HepG2 (cell line): ENCODE data around the gene IQCC. TPM values are rescaled to one million over a fixed set of nuclear protein-coding genes. Genes with fewer than 3 reads are reported as not detected.

ENCODE experiments used
- ATAC-seq: fragments of 200-7000 bp; cut with Tn5 transposase; 3 replicates; pipeline ENCODE4 v1.9.1; 2020; ENCODE audit warnings: mild to moderate bottlenecking, moderate library complexity
- BruUV-seq: library from RNA; stranded (reverse); fragments of 400-500 nt; replicated peaks from 2 replicates; lab custom pipeline; 2021; lab: Mats Ljungman, UMichigan
- CTCF ChIA-PET: fragments of 300-600 bp; formaldehyde crosslinking; extraction: SDS; loops from one replicate; lab custom pipeline; 2021; ENCODE audit warnings: low total read pairs, inconsistent platforms, low intra/inter-chr PET ratio; lab: Yijun Ruan, JAX
- POLR2A ChIA-PET: fragments of 350-600 bp; sonication (Branson Sonifier 250); formaldehyde crosslinking; loops from one replicate; lab custom pipeline; 2020; ENCODE audit warnings: antibody characterized with exemption, inconsistent platforms; lab: Yijun Ruan, JAX
- DNase-seq: peaks from one replicate; pipeline ENCODE4 v3.0.0-alpha.2; 2015; ENCODE audit warnings: low spot score
- FAIRE-seq: peaks from 3 replicates; lab custom pipeline; 2011; peaks lifted over from hg19 to GRCh38; lab: Jason Lieb, UNC
- H2AFZ ChIP-seq: one replicate; pipeline ENCODE4 v1.6.1; 2011; ENCODE audit warnings: low read length, inconsistent platforms
- H3K27ac ChIP-seq: fragments of 300-600 bp; 3 replicates; pipeline ENCODE4 v1.8.0; 2011; ENCODE audit warnings: mixed run types, mild to moderate bottlenecking, mixed read lengths, low read length, inconsistent platforms; ENCODE audit not compliant: insufficient read depth; ENCODE audit errors: extremely low read length
- H3K27me3 ChIP-seq, 2 experiments: fragments of 200-600 bp in 1 of 2; 2 replicates in 1 of 2; 3 replicates in 1 of 2; pipeline versions ENCODE4 v1.6.0 to v1.8.0; 2011; ENCODE audit warnings: low read length in 2 of 2, mild to moderate bottlenecking in 2 of 2, moderate library complexity in 2 of 2, inconsistent platforms in 1 of 2; ENCODE audit not compliant: insufficient read depth in 2 of 2, control insufficient read depth in 1 of 2
- H3K36me3 ChIP-seq, 2 experiments: fragments of 200-600 bp in 1 of 2; replicated peaks in 1 of 2; 2 replicates in 1 of 2; 3 replicates in 1 of 2; pipeline versions ENCODE4 v1.5.1 to v1.8.0; 2011; ENCODE audit warnings: low read length in 2 of 2, inconsistent platforms in 1 of 2; ENCODE audit not compliant: insufficient read depth in 2 of 2, control insufficient read depth in 1 of 2
- H3K4me1 ChIP-seq: 2 replicates; pipeline ENCODE4 v1.5.1; 2012; ENCODE audit warnings: low read length, inconsistent platforms; ENCODE audit not compliant: insufficient read depth
- H3K4me2 ChIP-seq: 2 replicates; pipeline ENCODE4 v1.6.0; 2011; ENCODE audit warnings: low read depth, low read length, inconsistent platforms
- H3K4me3 ChIP-seq, 3 experiments: fragments of 200-600 bp in 1 of 3; sonication (generic), shearing (Covaris generic) in 1 of 3; replicated peaks in 1 of 3; 2 replicates each; pipeline ENCODE4 v1.5.1; 2011 to 2016; ENCODE audit warnings: low read length in 3 of 3, inconsistent platforms in 2 of 3, low read depth in 2 of 3, mild to moderate bottlenecking in 2 of 3, control low read depth in 1 of 3, mixed read lengths in 1 of 3; ENCODE audit not compliant: insufficient read depth in 1 of 3
- H3K79me2 ChIP-seq: one replicate; pipeline ENCODE4 v1.6.1; 2011; ENCODE audit warnings: low read length, inconsistent platforms; ENCODE audit not compliant: insufficient read depth
- H3K9ac ChIP-seq: 2 replicates; pipeline ENCODE4 v1.6.0; 2011; ENCODE audit warnings: mild to moderate bottlenecking, low read depth, low read length, inconsistent platforms; ENCODE audit not compliant: insufficient read depth
- H3K9me3 ChIP-seq: 2 replicates; pipeline ENCODE4 v1.5.1; 2012; ENCODE audit warnings: mild to moderate bottlenecking, low read length
- H4K20me1 ChIP-seq: 2 replicates; pipeline ENCODE4 v1.6.0; 2011; ENCODE audit warnings: inconsistent platforms, mild to moderate bottlenecking, low read length, moderate library complexity; ENCODE audit not compliant: insufficient read depth
- SATB2 ChIP-seq: sonication (generic); formaldehyde crosslinking; IDR thresholded peaks from 2 replicates; pipeline ENCODE4 v1.5.0; 2020; ENCODE audit warnings: missing genetic modification reagents
- ZBTB1 ChIP-seq: sonication (generic); formaldehyde crosslinking; IDR thresholded peaks from 2 replicates; pipeline ENCODE4 v1.4.0; 2020; ENCODE audit warnings: missing genetic modification reagents, borderline replicate concordance
- ZNF609 ChIP-seq: sonication (generic); formaldehyde crosslinking; IDR thresholded peaks from 2 replicates; pipeline ENCODE4 v1.4.0; 2020; ENCODE audit warnings: mild to moderate bottlenecking, missing genetic modification reagents, borderline replicate concordance
- ZSCAN29 ChIP-seq: sonication (generic); formaldehyde crosslinking; conservative IDR thresholded peaks from 2 replicates; pipeline ENCODE4 v1.4.0; 2020; ENCODE audit warnings: mild to moderate bottlenecking, missing genetic modification reagents
- WGBS: methylation state at CpG from one replicate; pipeline ENCODE4 v1.1.6; 2017; ENCODE audit warnings: low lambda C conversion rate; 5-methylcytosine and 5-hydroxymethylcytosine counted together
- in situ Hi-C: cut with HindIII; loops from 2 replicates; pipeline ENCODE4 v1.10.0; 2017; ENCODE audit warnings: low pct_unique_long_range_greater_than_20kb; ENCODE audit not compliant: extremely low pct_ligation_motif_present
- intact Hi-C: fragments of 100-400 bp; cut with micrococcal nuclease; formaldehyde crosslinking; loops from one replicate; pipeline ENCODE4 v1.10.0; 2022; ENCODE audit not compliant: unreplicated experiment
- polyA plus RNA-seq, 8 experiments: library from polyadenylated mRNA; depleted of rRNA in 3 of 8; stranded (reverse) in 7 of 8; unstranded in 1 of 8; fragments of >200 nt; fragmentation: Illumina TruSeq in 4 of 8; extraction: Trizol in 4 of 8; gene quantifications; 2 replicates each; pipeline versions ENCODE4 v1.2.1 to v1.2.3, GENCODE V29; 2011 to 2016; ENCODE audit warnings: low read depth in 4 of 8, missing spikeins in 1 of 8, mixed read lengths in 1 of 8; ENCODE audit not compliant: insufficient read depth in 1 of 8
- total RNA-seq, 5 experiments: library from RNA; depleted of rRNA; stranded (reverse); fragments of >200 nt; fragmentation: Illumina TruSeq; extraction: Trizol; gene quantifications; 2 replicates each; pipeline ENCODE4 v1.2.3, GENCODE V29; 2016; ENCODE audit warnings: low read depth in 1 of 5
- TF ChIP-seq, protein P1 (sequence below): sonication (generic); formaldehyde crosslinking; IDR thresholded peaks from 2 replicates; pipeline ENCODE4 v1.8.1; 2023; ENCODE audit warnings: missing genetic modification reagents, mild to moderate bottlenecking, borderline replicate concordance
- TF ChIP-seq, protein P2 (sequence below): sonication (generic); formaldehyde crosslinking; conservative IDR thresholded peaks from 2 replicates; pipeline ENCODE4 v1.4.0; 2020; ENCODE audit warnings: missing genetic modification reagents
- TF ChIP-seq, protein P3 (sequence below): sonication (generic); formaldehyde crosslinking; IDR thresholded peaks from 2 replicates; pipeline ENCODE4 v1.5.0; 2020; ENCODE audit warnings: missing genetic modification reagents, mild to moderate bottlenecking, borderline replicate concordance
- TF ChIP-seq, protein P4 (sequence below): sonication (generic); formaldehyde crosslinking; IDR thresholded peaks from 2 replicates; pipeline ENCODE4; 2020; ENCODE audit warnings: missing genetic modification reagents, mild to moderate bottlenecking, borderline replicate concordance
- TF ChIP-seq, protein P5 (sequence below): sonication (generic); formaldehyde crosslinking; IDR thresholded peaks from 2 replicates; pipeline ENCODE4 v1.4.0; 2020; ENCODE audit warnings: missing genetic modification reagents, borderline replicate concordance

Gene IQCC
- total and polyA plus RNA-seq, 2 of the 13 experiments (the other 11 are each of a cell fraction or from before 2014, with no cell fraction given) = 1.7 to 3.0 TPM

DNA sequence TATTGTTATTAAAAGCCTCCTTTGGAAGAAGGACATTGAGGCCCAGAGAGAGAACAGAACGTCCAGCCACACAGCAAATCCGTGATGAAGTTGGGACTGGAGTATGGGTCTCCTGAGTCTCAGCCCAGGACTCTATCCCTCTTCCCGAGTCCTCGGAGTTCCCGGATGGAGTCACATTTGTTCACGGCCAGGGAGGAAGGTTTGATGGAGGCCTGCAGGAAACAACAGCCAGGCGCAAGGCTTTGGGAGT, 26.4 kb upstream of the IQCC start:
- in situ Hi-C loops = no loop called here
- no peak for FAIRE-seq
- H3K4me2 ChIP-seq = peak overlapping the region; percentile 80
- H3K27me3 ChIP-seq = no peaks in the 10 kb centered on the region
- CTCF ChIA-PET = no interaction called here
- H2AFZ ChIP-seq = peak overlapping the region; percentile 85
- peaks cover 59% of the 10 kb centered on the region for H3K4me1 ChIP-seq
- peak overlapping the region; percentile 47 to 76 (median 58) for H3K4me3 ChIP-seq
- WGBS = 0% methylated on average over 5 of the region's 7 CpGs
- BruUV-seq = TSS peak; percentile 93
- peak overlapping the region; percentile 87 for H3K27ac ChIP-seq
- H3K36me3 ChIP-seq = peaks cover 4 to 16% of the 10 kb centered on the region in 2 experiments; a peak in 4 of 5 replicates
- POLR2A ChIA-PET = interaction anchor here (0.5 to 2.7 kb wide), 19 partner anchors 13 to 215 kb away, joined by 3 to 38 read pairs (median 5); partner anchors contain the start of genes BSDC1, CCDC28B, EIF3I and HDAC1
- H3K9me3 ChIP-seq = no peaks in the 10 kb centered on the region
- peak overlapping the region; percentile 84 for H3K9ac ChIP-seq
- no peak for DNase-seq
- intact Hi-C loops = no loop called here
- peaks cover 31% of the 10 kb centered on the region for H3K79me2 ChIP-seq
- ATAC-seq = peak; percentile 46
- H4K20me1 ChIP-seq = no peaks in the 10 kb centered on the region
- TF ChIP-seq ZSCAN29 = peak; percentile 47; the same call in 1 of the 2 replicates
- TF ChIP-seq ZBTB1 (CRISPR knock-in tag) = 0 out of 2 replicates have a peak, but pooled peaks have one; percentile 0
- TF ChIP-seq, protein P1, sequence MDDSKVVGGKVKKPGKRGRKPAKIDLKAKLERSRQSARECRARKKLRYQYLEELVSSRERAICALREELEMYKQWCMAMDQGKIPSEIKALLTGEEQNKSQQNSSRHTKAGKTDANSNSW (CRISPR knock-in tag) = no peak
- TF ChIP-seq, protein P2, sequence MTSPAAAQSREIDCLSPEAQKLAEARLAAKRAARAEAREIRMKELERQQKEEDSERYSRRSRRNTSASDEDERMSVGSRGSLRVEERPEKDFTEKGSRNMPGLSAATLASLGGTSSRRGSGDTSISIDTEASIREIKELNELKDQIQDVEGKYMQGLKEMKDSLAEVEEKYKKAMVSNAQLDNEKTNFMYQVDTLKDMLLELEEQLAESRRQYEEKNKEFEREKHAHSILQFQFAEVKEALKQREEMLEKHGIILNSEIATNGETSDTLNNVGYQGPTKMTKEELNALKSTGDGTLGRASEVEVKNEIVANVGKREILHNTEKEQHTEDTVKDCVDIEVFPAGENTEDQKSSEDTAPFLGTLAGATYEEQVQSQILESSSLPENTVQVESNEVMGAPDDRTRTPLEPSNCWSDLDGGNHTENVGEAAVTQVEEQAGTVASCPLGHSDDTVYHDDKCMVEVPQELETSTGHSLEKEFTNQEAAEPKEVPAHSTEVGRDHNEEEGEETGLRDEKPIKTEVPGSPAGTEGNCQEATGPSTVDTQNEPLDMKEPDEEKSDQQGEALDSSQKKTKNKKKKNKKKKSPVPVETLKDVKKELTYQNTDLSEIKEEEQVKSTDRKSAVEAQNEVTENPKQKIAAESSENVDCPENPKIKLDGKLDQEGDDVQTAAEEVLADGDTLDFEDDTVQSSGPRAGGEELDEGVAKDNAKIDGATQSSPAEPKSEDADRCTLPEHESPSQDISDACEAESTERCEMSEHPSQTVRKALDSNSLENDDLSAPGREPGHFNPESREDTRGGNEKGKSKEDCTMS (CRISPR knock-in tag) = no peak
- TF ChIP-seq, protein P3, sequence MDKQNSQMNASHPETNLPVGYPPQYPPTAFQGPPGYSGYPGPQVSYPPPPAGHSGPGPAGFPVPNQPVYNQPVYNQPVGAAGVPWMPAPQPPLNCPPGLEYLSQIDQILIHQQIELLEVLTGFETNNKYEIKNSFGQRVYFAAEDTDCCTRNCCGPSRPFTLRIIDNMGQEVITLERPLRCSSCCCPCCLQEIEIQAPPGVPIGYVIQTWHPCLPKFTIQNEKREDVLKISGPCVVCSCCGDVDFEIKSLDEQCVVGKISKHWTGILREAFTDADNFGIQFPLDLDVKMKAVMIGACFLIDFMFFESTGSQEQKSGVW = no peak
- TF ChIP-seq SATB2 (CRISPR knock-in tag) = no peak
- TF ChIP-seq, protein P4, sequence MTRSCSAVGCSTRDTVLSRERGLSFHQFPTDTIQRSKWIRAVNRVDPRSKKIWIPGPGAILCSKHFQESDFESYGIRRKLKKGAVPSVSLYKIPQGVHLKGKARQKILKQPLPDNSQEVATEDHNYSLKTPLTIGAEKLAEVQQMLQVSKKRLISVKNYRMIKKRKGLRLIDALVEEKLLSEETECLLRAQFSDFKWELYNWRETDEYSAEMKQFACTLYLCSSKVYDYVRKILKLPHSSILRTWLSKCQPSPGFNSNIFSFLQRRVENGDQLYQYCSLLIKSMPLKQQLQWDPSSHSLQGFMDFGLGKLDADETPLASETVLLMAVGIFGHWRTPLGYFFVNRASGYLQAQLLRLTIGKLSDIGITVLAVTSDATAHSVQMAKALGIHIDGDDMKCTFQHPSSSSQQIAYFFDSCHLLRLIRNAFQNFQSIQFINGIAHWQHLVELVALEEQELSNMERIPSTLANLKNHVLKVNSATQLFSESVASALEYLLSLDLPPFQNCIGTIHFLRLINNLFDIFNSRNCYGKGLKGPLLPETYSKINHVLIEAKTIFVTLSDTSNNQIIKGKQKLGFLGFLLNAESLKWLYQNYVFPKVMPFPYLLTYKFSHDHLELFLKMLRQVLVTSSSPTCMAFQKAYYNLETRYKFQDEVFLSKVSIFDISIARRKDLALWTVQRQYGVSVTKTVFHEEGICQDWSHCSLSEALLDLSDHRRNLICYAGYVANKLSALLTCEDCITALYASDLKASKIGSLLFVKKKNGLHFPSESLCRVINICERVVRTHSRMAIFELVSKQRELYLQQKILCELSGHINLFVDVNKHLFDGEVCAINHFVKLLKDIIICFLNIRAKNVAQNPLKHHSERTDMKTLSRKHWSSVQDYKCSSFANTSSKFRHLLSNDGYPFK = no peak
- TF ChIP-seq, protein P5, sequence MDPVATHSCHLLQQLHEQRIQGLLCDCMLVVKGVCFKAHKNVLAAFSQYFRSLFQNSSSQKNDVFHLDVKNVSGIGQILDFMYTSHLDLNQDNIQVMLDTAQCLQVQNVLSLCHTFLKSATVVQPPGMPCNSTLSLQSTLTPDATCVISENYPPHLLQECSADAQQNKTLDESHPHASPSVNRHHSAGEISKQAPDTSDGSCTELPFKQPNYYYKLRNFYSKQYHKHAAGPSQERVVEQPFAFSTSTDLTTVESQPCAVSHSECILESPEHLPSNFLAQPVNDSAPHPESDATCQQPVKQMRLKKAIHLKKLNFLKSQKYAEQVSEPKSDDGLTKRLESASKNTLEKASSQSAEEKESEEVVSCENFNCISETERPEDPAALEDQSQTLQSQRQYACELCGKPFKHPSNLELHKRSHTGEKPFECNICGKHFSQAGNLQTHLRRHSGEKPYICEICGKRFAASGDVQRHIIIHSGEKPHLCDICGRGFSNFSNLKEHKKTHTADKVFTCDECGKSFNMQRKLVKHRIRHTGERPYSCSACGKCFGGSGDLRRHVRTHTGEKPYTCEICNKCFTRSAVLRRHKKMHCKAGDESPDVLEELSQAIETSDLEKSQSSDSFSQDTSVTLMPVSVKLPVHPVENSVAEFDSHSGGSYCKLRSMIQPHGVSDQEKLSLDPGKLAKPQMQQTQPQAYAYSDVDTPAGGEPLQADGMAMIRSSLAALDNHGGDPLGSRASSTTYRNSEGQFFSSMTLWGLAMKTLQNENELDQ (CRISPR knock-in tag) = 0 out of 2 replicates have a peak, but pooled peaks have one; percentile 48
- TF ChIP-seq ZNF609 (CRISPR knock-in tag) = no peak
